GM20431 (cell line): Measurements from ENCODE around the gene CTDSPL.

ENCODE experiments used
- in situ Hi-C: fragments of 300-500 bp; cut with MseI, MboI; formaldehyde crosslinking; loops from one replicate; pipeline ENCODE4 v1.15.0; 2020; ENCODE audit warnings: low sequenced_read_pairs; ENCODE audit not compliant: unreplicated experiment

Gene CTDSPL

DNA sequence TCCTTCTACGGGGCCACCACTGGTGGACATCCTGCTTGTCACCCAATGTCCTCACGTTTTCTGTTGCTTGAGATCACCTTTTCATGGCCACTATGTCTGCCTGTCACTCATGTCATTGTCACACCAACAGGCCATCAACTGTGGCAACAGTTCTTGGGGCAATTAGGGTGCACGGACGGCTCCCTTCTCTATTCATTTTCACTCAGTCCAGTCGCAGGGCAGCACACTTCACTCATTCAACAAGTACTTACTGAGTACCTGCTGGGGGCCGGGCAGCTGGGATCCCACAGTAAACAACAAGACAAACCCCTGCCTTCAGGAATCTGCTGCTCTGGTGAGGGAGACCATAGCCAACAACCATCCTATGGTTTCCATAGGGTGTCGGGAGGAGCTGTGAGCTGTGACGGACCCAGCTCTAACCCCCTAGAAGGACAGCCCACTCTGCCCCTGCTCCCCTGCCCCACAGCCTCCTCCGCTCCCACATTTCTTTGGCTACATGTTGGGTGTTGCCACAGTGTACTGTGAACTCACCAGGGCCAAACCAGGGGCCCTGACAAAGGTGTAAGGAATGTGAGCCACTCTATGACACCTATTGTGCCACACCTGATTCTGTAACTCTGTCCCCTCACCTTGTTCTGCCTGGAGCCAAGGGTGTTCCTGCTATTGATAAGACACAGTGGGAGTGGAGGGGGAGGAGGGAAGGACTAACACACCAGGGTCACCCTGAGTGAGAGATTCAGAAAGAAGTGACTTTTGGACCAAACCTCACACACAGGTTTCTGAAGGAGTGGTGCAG lies 130.8 kb downstream of the CTDSPL start:
- in situ Hi-C loops, result no loop called here

DNA sequence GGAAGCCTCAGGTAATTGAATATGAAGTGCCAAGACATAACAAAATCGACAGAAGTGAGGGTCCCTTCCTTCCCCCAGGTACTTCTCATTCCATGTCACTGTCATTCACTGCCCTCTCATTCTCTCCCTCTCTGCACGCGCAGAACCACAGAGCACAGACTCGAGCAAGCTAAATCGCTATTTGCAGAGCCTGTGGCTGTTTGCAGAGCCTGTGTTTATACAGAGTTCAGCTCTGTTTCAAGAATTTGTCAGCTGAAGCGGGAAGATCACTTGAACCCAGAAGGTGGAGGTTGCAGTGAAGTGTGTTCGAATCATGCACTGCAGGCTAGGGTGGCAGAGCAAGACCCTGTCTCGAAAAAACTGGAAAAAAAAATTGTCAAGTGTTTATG lies 131.4 kb downstream of the CTDSPL start:
- in situ Hi-C loops, result no loop called here

- in situ Hi-C loops, result no loop called here
Measured at GRCh38 chr3:37993460-37993819, 131.8 kb downstream of the CTDSPL start.

GRCh38 chr3:37993820-37994638 lies 132.3 kb downstream of the CTDSPL start:
- in situ Hi-C loops, result no loop called here

DNA sequence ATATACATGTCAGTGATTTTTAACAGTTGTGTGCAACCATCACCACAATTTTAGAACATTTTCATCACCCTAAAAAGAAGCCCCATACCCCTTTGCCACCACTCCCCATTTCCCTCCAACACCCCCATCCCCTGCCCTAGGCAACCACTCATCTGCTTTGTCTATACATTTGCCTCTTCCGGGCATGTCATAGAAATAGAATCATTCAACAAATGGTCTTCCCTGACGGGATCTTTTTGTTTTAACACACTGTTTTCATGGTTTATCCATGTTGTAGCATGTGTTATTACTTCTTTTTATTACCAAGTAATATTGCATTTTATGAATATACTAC lies 132.9 kb downstream of the CTDSPL start:
- in situ Hi-C loops, result no loop called here

- in situ Hi-C loops, result no loop called here
Measured at GRCh38 chr3:37995652-37996641, 134.3 kb downstream of the CTDSPL start.

GRCh38 chr3:37996785-37997301 lies 135.2 kb downstream of the CTDSPL start:
- in situ Hi-C loops, result no loop called here

GRCh38 chr3:37997342-37997741 lies 135.7 kb downstream of the CTDSPL start:
- in situ Hi-C loops, result no loop called here

DNA sequence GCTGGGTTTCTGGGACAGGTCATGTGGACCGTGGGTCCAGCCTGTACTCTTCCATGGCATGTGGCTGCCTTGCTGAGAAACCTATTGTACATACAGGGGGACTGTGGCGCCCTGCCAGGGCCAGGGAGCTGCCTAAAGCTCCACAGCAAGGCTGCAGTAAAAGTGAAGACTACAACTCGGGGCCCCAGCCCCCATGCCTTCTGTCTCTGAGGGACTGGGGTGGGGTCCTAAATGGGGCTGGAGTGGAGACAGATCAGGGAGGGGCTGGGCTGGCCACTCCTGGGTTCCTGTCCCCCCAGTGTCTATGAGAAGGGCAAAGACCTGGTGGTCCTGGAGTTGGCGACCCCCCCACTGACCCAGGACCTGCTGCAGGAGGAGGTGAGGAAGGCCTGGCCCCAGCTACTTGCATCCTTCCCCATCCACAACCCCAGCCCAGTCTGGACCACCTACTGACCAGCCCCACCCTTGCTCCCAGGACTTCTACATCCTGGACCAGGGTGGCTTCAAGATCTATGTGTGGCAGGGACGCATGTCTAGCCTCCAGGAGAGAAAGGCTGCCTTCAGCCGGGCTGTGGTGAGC lies 136.2 kb downstream of the CTDSPL start:
- in situ Hi-C loops, result no loop called here

DNA sequence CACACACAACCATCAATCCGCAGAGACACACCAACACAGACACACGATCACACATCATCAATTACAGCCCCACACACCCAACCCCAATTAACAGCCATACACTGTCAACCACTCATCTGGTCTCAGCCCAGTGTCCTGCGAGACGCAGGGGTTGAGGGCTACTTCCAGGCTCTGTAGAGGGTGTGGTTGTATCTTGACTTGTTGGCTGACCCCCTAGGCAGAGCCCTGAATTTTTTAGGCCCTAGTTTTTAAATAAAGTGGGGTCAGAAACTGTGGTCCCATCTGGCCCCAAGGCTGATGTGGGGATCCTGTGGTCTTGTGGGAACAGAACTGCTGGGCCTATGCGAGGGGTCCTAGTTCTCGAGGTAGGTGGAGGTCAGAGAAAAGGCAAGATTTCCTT lies 138.2 kb downstream of the CTDSPL start:
- in situ Hi-C loops, result no loop called here

DNA sequence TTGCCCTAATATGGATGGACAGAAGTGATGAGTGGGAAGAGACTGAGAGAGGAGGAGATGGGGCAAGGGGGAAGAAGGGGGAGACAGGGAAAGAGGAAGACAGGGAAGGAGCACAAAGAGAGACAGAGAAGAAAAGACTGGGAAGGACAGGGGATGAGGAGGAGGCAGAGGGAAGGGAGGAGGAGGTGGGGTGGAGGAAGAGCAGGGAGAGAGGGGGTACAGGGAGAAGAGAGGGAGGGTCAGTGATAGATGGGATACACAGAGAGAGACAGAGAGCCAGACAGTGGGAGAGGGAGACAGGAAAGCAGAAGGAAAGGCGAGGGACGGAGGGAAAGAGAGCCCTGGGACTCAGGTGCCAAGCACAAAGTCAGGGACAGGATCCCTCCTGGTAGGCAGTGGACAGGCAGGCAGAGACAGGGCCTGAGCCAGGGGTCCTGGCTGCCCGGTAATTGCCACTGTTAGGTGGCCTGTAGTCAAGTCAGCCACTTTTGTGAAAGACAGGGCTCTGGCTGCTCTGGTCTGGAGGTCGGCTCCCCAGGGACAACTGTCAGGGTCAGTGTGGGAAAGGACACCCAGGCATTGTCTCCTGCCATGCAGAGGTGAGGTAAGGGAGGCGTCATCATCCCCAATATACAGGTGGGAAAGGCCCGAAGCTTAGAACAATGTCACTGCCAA lies 138.7 kb downstream of the CTDSPL start:
- in situ Hi-C loops, result no loop called here

GRCh38 chr3:38000965-38001455 lies 139.3 kb downstream of the CTDSPL start:
- in situ Hi-C loops, result no loop called here

GRCh38 chr3:38001456-38002081 lies 139.9 kb downstream of the CTDSPL start:
- in situ Hi-C loops, result no loop called here

DNA sequence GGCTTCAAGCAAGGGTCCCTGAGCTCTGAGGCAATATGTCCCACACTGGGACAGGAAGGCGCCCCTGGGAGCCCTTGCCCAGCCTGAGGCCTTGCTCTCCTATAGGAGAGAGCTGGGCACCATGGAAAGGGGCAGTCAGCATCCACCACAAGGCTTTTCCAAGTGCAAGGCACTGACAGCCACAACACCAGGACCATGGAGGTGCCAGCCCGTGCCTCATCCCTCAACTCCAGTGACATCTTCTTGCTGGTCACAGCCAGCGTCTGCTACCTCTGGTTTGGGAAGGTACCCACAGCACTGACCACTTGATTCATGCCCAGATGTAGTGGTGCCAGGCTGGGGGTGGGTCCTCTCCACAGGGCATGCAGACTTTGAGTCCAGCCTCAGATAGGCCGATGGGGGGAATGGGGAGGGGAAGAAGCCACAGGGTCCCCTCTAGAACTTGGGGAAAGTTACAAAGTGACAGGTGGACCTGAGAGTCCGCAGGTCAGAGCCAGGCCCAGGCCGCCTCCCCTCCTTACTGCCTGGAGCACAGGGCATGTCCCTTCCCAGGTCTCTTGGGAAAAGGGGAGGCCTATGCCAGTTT lies 140.7 kb downstream of the CTDSPL start:
- in situ Hi-C loops, result no loop called here

DNA sequence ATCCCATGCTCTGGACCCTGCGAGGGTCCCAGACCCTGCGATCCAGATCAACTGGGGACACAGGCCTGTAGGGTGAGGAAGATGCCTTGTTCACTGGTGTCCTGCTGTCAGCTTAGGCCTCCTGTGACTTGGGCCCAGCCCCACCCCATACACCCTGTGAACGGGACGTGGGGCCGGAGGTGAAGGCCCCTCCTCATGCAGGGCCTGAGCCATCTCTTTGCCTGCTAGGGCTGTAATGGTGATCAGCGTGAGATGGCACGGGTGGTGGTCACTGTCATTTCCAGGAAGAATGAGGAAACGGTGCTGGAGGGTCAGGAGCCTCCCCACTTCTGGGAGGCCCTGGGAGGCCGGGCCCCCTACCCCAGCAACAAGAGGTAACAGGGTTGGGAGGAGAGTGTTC lies 141.3 kb downstream of the CTDSPL start:
- in situ Hi-C loops, result no loop called here

DNA sequence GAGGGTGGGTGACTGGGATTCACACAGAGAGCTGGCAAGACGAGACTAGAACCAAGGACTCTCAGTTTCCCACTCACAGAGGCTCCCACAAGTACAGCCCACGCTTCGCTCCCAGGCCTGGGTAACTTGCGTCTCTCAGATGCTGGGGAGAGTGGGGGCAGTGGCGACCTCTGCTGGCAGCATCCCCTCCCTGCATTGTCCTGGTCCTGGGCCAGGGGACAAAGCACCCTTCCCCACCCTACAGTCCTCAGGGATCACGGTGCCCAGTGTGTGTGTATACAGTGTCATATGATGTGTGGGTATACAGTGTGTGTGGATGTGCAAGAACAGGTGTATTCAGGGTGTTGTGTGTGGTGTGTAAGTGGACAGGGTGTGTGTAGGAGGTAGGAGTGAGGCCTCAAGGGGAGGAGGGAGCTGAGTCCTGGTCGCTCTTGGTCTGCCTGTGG lies 141.7 kb downstream of the CTDSPL start:
- in situ Hi-C loops, result no loop called here

GRCh38 chr3:38003817-38004414 lies 142.2 kb downstream of the CTDSPL start:
- in situ Hi-C loops, result no loop called here
